Thoracic aorta (tissue), 2 donors: ENCODE results near the gene CYP2W1. TPM values are rescaled to one million over a fixed set of nuclear protein-coding genes. Genes with fewer than 3 reads are reported as not detected.

Experiments
- ATAC-seq: fragments of 150-250 bp; one replicate; pipeline ENCODE4 v1.8.0; 2017; ENCODE audit warnings: low read depth; ENCODE audit not compliant: insufficient number of reproducible peaks, low FRiP score
- DNase-seq: peaks from one replicate; pipeline ENCODE4 v3.0.0-alpha.2; 2020; ENCODE audit warnings: low spot score
- H3K27ac ChIP-seq, 2 donors: fragments of 200-600 bp; sonication (generic); 1 replicate in 1 of 2; 2 replicates in 1 of 2; pipeline ENCODE4 v1.5.1; 2016; ENCODE audit warnings: mild to moderate bottlenecking in 2 of 2, moderate library complexity in 2 of 2
- H3K27me3 ChIP-seq: fragments of 200-600 bp; sonication (generic); replicated peaks from 2 replicates; pipeline ENCODE4 v1.6.0; 2016; ENCODE audit warnings: mild to moderate bottlenecking; ENCODE audit not compliant: insufficient read depth
- H3K36me3 ChIP-seq: fragments of 200-600 bp; sonication (generic); one replicate; pipeline ENCODE4 v1.5.1; 2016
- H3K4me1 ChIP-seq, 2 donors: fragments of 200-600 bp; sonication (generic); 1 replicate in 1 of 2; 2 replicates in 1 of 2; pipeline versions ENCODE4 v1.5.1 to v1.6.0; 2016; ENCODE audit warnings: low read depth in 2 of 2, mild to moderate bottlenecking in 1 of 2; ENCODE audit not compliant: control insufficient read depth in 1 of 2
- H3K4me3 ChIP-seq: fragments of 200-600 bp; sonication (generic); 2 replicates; pipeline ENCODE4 v1.5.1; 2016; ENCODE audit warnings: mild to moderate bottlenecking
- H3K9me3 ChIP-seq: fragments of 200-600 bp; sonication (generic); 2 replicates; pipeline ENCODE4 v1.5.1; 2016
- CTCF ChIP-seq: fragments of 200-600 bp; sonication (generic); IDR thresholded peaks from one replicate; pipeline ENCODE4 v1.5.1; 2019; ENCODE audit warnings: antibody characterized with exemption
- total RNA-seq, 2 donors: library from RNA; depleted of rRNA; stranded (reverse); fragments of >200 nt; gene quantifications; one replicate each; pipeline versions ENCODE4 v1.1.0 to v1.2.3, GENCODE V29; 2016

CYP2W1 gene
- total RNA-seq, 2 donors from 2014 or later = not detected

- no peaks in the 10 kb centered on the region for H3K4me1 ChIP-seq
- no peaks in the 10 kb centered on the region for H3K9me3 ChIP-seq
- no peaks in the 10 kb centered on the region for H3K27me3 ChIP-seq
- H3K36me3 ChIP-seq = no peaks in the 10 kb centered on the region
- ATAC-seq = no peak
- no peak for DNase-seq
- no peak overlapping the region for H3K4me3 ChIP-seq
- H3K27ac ChIP-seq = no peak overlapping the region
- no peak for TF ChIP-seq CTCF
Observed at GRCh38 chr7:981793-982510, 1.0 kb upstream of the CYP2W1 start.

- no peaks in the 10 kb centered on the region for H3K9me3 ChIP-seq
- no peak overlapping the region for H3K27ac ChIP-seq
- H3K27me3 ChIP-seq = no peaks in the 10 kb centered on the region
- DNase-seq (no peak), ATAC-seq (no peak)
- no peak overlapping the region for H3K4me3 ChIP-seq
- H3K4me1 ChIP-seq = no peaks in the 10 kb centered on the region
- no peak for TF ChIP-seq CTCF
- H3K36me3 ChIP-seq = no peaks in the 10 kb centered on the region
Observed at GRCh38 chr7:982511-983003, 424 bp upstream of the CYP2W1 start.

GRCh38 chr7:983616-984071, 663 bp downstream of the CYP2W1 start:
- no peaks in the 10 kb centered on the region for H3K27me3 ChIP-seq
- H3K27ac ChIP-seq = no peak overlapping the region
- no peak for TF ChIP-seq CTCF
- no peak for DNase-seq
- no peaks in the 10 kb centered on the region for H3K4me1 ChIP-seq
- no peak for ATAC-seq
- no peaks in the 10 kb centered on the region for H3K36me3 ChIP-seq
- no peaks in the 10 kb centered on the region for H3K9me3 ChIP-seq
- H3K4me3 ChIP-seq = no peak overlapping the region

GRCh38 chr7:984361-985126, 1.6 kb downstream of the CYP2W1 start:
- Histone ChIP-seq H3K36me3 (no peaks in the 10 kb centered on the region), H3K27ac (no peak overlapping the region), H3K9me3 (no peaks in the 10 kb centered on the region), H3K4me3 (no peak overlapping the region), H3K4me1 (no peaks in the 10 kb centered on the region), H3K27me3 (no peaks in the 10 kb centered on the region)
- no peak for ATAC-seq
- no peak for TF ChIP-seq CTCF
- no peak for DNase-seq

GRCh38 chr7:985127-985416, 2.1 kb downstream of the CYP2W1 start:
- H3K4me1 ChIP-seq = no peaks in the 10 kb centered on the region
- DNase-seq = no peak
- H3K27ac ChIP-seq = no peak overlapping the region
- no peaks in the 10 kb centered on the region for H3K27me3 ChIP-seq
- ATAC-seq = no peak
- H3K36me3 ChIP-seq = no peaks in the 10 kb centered on the region
- H3K4me3 ChIP-seq = no peak overlapping the region
- H3K9me3 ChIP-seq = no peaks in the 10 kb centered on the region
- no peak for TF ChIP-seq CTCF
